ENCODE measurements around the gene CD248.

Gene CD248

DNA sequence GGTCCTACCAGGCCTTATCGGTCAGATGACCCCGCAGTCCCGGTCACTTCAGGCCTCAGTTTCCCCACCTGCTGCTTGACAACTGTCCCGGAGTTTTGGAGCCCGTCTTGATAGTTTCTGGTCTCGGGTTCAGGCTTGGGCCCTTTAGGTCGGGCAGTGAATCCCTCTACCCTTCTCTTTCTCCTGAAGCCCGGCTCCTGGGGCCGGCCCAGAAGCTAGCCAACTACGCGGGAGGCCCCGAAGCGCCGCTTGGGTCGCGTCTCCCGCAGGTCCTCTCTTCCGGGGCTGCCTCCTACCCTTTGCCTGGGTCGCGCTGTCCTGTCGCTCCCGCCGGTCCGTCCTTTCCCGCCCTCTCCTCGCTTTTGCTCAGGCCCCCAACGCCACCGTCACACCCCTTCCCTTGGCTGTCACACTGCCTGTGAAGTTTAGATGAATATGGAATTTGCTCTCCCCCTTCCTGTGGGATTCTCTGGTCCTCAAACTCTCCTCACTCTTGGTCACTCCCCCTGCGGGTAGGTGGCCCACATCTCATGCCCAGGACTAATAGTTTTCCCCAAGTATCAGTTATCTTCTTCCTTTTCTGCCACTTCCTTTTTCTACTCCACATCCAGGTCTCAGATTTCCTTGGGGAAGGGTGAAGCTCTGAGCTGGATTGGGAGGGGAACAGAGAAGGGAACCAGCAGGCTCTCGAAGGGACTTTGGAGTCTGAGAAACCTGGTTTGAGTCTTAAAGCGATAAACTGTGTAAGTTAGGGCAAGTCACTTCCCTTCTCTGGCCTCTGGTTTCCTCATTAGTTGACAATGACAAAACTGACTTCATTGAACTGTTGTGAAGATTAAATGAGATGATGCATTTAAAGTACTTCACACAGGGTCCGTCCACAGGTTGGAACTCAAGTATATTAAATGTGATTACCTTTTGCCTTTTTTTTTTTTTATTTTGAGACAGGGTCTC, 47.6 kb downstream of the CD248 start:
- no peak for DNase-seq

- DNase-seq, result peak; percentile 99
These were observed 48.4 kb downstream of the CD248 start, which contains the start of gene RAB1B for GRCh38 chr11:66268244-66268951. TSS of gene RAB1B (plus strand) at chr11:66268639. CDS start at chr11:66268680, 41 bp downstream.

GRCh38 chr11:66267379-66268243, 49.2 kb downstream of the CD248 start:
- peak; percentile 74 for DNase-seq

- no peak for DNase-seq
These were observed 49.8 kb downstream of the CD248 start for GRCh38 chr11:66267039-66267378.

- no peak for DNase-seq
These were observed 50.3 kb downstream of the CD248 start for GRCh38 chr11:66266378-66267038.

- no peak for DNase-seq
These were observed 51.1 kb downstream of the CD248 start for GRCh38 chr11:66265531-66266377.

DNA sequence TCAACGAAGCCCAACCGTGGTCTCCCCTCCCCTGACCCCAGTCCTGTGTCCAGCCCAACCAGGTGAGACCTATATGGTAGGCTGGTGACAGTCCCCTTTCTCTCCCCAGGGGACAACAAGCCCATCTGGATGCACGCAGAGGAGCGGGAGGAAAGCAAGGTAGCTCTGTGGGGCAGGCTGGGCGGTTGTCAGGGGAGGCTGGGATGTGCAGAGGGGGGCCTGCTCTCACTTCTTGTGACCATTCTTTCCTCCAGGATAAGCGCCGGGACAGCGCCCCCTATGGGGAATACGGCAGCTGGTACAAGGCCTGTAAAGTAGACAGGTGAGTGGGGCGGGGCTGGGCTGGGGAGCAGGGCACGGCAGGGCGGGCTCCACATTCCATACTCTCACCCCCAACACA, 51.9 kb downstream of the CD248 start:
- no peak for DNase-seq
